Measurements from ENCODE around the gene TECPR1.

Gene TECPR1

DNA sequence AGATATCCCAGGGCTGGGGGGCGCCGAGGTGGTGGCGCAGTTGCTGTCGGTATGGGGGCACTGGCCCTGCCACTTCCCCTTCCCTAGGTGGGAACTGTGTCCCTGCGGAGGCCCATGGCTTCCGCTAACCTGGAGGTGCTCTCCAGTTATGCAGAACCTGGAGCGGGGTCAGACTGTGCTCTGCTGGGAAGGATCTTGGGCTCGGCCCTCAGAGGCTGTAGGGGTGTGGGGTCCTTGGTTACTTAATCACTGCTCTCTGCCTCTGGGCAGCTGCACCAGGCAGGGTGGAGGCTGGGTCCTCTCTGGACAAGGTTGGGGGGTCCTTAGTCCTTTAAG lies 31.8 kb upstream of the TECPR1 start:
- no peak for DNase-seq

DNA sequence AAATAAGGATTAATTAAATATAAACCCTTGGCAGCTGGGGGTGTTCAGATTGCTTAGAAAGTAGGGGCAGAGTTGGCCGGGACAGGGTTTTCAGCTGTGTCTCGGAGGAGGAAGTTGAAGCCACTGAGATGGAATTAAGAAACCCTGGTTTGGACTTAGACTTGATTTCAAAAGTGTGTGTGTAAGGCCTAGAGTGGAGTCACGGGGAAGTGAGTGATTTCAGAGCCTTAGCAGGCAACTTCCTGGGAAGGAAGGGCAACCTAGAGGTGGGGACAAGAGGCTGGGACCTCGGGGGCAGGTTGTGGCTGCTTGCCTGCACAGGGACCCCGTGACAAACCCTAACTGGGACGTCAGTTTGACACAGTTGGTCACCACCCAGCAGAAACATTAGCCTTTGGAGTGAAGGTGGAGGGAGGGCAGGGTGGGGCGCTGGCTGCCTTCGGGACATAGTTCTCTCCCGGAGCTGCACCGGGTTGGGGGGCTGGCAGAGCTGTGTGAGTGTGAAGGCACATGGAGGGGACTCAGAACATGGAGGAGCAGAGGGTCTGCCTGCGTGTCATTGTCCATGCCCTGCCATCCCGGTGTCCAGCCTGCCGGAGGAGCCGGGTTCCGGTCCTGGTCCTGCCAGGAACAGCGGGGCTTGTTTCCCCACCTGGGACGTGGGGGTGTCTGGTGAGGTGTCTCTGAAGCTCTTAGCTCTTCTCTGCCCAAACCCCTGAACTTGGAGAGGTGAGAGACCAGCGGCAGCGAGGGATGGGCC lies 31.3 kb upstream of the TECPR1 start:
- DNase-seq, result peak in 5 of 56 donors; percentile 19 to 24 (median 23)

DNA sequence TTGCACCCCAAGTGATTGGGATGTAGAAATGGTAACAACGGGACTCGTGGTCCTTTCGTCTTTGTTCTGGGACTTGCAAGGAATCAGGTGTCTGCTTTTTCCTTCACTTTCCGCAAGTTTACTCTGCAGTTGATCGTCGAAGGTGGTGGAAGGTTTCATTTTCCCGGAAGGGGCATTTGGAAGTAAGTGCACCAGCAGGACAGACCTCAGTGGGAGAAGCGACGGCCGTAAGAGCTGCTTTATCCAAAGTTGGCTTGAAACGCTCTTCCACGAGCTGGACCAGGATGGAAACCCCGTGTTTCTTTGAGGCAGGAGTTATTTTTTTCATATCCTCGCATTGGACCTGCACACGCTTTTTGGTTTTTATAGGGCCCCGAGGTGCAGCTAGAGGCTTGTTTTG lies 30.7 kb upstream of the TECPR1 start:
- peak in 2 of 56 donors; percentile 17 to 43 for DNase-seq

DNA sequence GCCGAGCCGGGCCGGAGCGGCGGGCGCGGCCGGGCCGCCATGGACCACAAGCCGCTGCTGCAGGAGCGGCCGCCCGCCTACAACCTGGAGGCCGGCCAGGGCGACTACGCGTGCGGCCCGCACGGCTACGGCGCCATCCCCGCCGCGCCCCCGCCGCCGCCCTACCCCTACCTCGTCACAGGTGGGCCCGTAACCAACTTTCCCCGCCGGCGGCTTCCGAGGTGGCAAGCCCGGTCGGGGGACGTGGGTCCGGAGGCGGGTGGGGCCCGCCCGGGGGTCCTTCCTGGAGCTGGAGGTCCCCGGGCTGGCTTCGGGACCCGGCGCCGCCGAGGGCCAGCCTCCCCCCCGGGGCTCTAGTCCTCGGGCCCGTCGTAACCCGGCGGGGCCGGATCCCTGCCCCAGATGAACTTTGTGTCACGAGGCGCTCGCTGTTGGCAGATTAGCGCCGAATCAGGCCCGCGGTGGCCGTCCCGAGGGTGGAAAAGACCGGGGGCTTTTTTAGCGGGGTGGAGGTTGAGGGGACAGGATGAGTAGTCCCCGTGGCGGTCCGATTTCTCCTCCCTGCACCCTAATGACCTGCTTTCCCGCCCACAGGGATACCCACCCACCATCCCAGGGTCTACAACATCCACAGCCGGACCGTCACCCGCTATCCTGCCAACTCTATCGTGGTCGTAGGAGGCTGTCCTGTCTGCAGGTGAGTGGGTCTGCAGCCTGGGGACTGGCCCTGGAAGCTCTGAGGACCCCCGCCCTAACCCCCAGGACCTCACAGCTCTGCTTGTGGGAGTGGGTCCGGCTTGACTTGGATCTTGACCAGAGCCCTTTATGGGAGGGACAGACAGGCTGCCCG lies 29.9 kb upstream of the TECPR1 start:
- DNase-seq, result peak in 22 of 56 donors; percentile 17 to 71 (median 46)

DNA sequence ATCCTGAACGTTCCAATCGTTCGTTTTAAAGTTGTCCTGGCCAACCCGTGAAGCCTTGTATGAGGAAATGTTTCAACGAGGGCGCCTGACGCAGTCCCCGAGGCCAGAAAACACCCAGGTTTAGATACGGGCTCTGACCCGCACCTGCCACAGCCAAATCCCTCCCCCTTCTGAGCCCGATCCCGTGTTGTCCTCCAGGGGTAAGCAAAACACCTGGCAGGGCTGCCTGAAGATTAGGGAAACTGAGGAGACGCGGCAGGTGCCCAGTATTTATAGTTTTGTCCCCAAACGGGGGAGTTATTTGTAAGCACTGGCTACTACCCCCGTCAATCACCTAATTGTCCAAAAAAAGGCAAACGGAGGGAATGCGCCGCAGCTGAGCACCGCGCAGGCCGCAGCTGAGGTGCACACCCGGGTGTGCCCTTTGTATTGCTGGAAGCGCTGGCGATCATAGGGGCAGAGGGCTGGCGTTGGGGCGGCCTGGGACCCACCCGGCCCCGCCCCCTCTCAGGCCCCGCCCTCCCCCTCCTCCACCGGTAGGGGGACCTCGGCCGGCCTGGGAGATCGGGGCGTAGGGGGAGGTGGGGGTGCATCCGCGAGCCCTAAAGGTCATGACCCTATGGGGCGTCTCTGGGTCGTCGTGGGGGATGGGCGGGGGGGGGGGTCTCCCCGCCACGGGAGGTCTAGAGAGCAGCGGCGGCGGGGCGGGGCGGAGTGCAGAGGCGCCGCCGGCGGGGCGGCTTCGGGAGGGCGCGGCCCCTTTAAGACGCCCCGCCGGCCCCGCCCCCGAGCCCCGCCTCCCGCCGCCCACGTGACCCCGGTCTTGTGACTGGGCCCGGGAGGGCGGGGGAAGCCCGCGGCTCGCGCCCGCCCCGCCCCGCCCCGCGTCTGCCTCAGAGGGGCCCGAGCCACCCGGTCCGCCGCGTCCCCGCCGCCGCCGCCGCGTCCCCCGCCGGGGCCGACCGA lies 29.0 kb upstream of the TECPR1 start, which contains the start of gene BRI3:
Gene BRI3, plus strand, starts transcription at position 896 of the 966 bp plus-strand sequence. CDS start 110 bp downstream, outside the sequence.
- DNase-seq, result peak in 55 of 56 donors; percentile 52 to 94 (median 83)

DNA sequence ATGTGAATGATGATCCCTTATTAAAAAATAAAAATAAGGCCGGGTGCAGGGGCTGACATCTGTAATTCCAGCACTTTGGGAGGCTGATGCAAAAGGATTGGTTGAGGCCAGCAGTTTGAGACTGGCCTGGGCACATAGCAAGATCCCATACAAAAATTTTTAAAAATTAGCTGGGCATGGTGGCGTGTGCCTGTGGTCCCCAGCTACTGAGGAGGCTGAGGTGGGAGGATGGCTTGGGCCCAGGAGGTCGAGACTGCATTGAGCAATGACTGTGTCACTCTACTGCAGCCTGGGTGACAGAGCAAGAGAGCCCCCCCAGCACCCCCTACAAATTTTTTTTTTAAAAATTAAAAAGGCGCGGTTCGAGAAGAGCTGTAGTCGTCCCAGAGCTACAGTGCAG lies 28.3 kb upstream of the TECPR1 start:
- no peak for DNase-seq

DNA sequence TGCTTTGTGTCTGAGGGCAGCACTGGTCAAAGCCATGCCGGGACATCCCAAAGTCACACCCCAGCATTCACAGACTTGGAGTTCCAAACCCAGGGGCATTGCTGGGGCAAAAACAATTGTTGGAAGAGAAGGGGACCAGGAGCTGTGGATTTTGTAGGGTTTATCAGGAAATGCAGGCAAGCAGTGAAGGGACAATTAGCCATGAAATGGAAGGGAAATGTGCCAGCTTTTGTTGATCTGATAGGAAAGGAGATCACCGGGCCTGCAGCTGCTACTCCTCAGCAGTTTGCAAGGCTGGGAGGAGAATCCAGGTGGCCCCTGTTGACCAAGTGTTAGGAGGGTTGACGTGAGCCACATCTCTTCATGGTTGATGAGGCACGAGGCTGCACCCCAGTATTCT lies 26.9 kb upstream of the TECPR1 start:
- no peak for DNase-seq

DNA sequence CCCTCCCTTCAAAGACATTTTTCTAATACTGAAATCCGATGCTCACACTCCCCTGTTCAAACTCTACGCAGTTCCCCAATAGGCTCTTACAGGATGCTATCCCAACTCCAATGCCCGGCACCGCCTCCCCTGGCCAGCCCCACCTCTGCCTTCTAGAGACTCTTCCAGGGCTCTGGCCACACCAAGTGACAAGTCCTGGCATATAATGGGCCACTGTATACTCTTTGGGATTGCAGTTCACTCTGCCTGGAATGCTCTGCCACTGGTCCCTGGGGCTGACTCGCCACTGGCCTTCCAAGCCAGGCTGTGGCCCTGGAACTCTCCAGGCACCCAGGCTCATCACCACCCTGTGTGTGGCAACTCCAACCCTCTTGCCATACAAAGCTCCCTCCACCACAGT lies 26.4 kb upstream of the TECPR1 start:
- DNase-seq, result no peak

DNA sequence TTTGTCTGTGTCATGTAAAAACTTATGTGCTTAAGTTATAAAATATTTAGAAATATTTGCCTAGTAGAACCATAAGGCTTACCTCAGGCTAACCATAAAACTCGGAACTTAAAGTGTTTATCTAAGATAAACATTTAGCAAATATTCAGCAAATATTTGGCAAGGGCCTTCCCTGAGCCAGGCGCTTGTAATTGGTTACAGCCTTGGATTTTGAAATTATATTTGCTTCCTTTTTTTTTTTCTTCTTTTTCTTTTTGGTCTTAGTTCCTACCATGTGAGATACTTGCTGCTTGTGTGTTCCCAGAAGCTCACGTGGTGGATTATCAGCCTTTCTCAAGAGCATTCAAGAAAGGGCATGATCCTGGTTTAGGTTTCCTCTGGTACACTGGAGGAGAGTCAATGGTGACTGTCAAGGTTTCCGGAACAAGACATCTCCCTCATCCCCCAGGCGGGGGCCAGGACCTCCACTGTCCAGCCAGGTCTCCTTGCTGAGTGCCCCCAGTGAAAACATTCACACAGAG lies 24.3 kb upstream of the TECPR1 start:
- DNase-seq, result no peak

DNA sequence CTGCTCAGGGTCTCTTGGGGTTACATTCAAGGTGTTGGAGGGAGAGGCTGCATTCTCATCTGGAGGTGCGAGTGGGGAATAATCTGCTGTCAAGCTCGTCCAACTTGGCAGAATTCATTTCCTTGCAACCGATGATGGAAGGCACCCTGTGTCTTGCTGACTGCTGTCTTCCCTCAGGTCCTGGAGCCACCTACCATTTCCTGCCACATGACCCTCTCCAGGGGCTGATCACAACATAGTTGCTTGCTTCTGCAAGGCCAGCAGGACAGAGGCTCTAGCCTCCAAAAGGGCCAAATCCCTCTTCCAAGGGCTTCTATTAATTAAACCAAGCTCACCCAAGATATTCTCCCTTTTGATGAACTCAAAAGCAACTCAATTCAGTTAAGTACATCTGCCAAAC lies 15.3 kb upstream of the TECPR1 start:
- DNase-seq, result no peak

DNA sequence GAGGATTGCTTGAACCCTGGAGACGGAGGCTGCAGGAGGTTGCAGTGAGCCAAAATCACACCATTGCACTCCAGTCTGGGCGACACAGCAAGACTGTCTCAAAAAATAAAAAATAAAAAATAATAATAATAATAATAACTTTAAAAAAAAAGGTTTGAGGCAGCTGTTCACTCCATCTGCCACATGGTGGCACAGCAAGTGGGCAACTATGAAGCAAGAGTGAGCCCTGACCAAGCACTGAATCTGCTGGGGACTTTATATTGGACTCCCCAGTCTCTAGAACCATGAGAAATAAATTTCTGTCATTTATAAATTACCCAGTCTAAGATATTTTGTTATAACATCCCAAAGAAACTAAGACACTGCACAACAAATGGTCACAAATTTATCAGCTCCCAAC lies 14.8 kb upstream of the TECPR1 start:
- no peak for DNase-seq

DNA sequence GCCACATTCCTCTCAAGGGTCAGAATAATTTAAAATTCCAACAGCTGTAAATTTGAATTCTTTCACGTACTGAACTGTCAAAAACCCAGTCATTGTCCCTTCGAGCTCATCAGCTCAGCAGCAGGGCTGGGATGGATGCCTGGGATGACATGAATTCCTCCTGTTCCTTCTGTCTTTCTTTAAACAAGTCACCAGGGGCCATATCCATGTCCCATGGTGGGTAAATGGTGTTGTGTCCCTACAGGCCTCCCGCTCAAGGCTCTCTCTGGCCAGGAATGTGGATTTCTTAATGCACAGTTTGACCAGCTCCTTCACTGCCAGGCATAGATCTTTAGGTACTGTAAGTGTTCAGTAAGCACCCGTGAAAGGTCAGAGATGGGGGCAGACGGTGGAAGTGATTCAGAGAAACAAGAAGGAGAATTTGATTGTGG lies 13.8 kb upstream of the TECPR1 start:
- no peak for DNase-seq

DNA sequence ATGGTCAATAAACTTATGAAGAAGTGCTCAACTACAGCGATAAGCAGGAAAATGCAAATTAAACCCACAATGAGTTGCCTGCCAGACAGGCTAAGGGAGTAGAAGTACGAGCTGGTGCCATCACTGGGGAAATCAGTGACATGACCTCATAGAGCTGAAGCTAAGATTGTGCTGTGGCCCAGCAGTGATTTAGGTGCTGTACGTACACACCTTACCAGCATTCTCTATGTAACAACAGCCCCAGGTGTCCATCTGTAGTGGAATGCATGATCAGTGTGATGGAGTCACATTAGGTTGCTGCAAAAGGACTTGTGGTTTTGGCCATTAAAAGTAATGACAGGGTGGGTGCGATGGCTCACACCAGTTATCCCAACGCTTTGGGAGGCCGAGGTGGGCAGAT lies 5.7 kb upstream of the TECPR1 start:
- DNase-seq, result no peak

DNA sequence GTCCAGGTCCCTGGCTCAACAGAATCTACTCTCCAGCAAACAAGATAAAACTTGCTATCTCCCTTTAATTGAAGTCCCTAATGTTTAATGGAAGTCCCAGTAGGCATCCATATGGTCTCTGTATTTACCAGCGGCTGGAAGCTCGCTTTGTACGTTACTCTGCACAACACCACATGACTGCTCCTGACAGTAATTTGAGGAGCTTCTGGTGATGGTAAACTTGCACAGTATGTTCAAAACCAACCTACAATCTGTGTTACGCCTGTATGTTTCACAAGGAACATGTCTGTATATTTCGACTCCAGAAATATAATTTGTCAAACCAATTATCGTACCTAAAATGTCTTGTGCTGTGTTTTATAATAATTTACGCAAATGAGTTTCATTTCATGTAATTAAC lies 4.4 kb upstream of the TECPR1 start:
- no peak for DNase-seq

DNA sequence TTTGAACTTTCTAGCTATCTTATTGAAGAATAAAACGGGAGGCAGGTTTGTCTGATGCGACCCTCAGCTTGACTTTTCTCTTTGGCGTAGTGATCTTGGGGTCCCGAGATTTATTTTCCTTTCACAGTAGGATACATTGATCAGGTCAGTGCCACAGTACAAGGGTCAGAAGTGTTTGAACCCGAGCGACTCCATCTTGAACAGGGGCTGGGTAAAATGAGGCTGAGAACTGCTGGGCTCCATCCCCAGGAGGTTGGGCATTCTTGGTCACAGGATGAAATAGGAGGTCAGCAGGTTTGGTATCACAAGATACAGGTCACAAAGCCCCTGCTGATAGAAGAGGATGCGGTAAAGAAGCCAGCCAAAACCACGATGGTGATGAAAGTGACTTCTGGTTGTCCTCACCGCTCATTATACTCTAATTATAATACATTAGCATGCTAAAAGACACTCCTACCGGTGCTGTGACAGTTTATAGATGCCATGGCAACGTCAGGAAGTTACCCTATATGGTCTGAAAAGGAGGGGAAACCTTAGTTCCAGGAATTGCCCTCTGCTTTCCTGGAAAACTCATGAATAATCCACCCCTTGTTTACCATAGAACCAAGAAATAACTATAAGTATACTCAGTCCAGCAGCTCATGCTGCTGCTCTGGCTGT lies 3.0 kb upstream of the TECPR1 start:
- DNase-seq, result no peak

DNA sequence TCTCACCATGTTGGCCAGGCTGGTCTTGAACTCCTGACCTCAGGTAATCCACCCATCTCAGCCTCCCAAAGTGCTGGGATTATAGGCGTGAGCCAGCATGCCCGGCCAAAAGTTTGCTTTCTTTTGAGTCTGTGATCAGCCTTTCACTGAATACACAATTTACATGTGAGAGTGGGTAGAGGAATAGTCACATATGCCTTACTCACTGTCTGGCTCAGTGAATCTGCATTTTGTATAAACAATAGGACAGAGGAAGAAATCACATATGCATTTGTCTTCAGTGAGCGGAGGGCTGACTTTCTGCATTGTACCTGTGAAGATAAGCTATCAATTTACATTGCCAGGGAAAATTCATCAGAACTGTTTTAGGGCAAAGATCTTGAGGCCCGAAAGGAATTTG lies 2.5 kb upstream of the TECPR1 start:
- DNase-seq, result no peak

DNA sequence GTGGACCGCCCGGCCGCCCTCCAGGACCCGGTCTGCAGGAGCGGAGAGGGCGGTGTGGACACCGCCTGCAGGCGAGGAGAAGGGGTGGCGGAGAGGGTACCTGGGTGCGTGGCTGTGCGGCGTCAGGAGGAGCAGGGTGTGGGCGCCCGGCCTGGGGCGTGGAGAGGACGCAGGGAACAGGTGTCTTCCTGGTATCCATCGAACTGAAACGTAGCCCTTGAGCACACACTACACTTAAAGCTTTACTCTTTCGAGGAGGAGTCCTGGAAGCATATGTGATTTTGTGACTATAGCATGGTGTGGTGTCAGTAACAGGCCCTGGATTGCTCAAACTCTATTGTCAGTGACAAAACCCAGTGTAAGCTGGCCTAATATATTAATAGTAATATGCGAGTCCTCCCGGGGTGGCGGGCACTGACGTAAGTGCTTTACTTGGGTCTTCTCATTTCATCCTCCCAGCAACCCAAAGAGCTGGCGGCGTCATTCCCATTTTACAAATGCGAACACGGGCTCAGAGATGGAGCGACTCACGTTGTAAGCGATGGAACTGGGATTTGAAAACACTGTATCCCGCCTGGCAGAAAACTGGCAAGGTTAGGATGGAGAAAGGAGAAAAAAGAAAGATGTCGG lies 508 bp upstream of the TECPR1 start:
- DNase-seq, result peak in 2 of 56 donors; percentile 5 to 10

DNA sequence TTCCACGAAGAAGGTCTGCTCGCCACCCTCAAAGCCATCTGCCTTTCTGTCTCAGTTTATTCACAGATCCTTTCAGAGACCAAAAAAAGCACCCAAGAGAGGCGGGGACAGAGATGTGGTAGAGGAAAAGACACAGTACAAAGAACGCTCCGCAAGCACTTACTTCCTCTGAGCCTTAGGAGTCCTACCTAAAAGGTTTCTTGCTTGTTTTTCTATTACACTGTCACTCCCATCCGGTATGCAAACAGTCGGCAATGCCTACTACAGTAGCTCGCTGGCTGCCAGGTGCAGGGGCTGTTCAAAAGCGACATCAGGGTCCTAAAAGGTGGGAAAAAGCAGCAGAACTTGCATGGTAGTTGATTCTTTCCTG lies 816 bp downstream of the TECPR1 start:
- peak in 3 of 56 donors; percentile 7 to 38 (median 21) for DNase-seq

DNA sequence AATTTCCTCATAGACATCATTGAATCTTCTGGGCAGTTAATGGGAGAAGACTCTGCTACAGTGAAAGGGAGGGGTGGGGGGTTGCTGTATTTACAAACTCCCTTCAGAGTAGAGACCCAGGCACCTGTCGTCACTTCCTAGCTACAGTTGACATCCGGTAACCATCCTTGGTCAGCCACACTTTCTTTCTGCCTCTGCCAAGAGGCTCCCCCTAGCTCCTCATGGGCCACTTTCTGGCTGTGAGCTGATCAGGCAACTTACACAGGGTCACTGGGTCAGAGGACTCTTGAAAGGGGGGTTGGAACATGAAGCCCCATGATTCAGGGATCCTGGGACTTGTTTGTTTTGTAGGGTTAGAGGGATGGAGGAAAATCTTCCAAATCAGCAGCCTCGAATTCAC lies 1.2 kb downstream of the TECPR1 start:
- DNase-seq, result no peak

DNA sequence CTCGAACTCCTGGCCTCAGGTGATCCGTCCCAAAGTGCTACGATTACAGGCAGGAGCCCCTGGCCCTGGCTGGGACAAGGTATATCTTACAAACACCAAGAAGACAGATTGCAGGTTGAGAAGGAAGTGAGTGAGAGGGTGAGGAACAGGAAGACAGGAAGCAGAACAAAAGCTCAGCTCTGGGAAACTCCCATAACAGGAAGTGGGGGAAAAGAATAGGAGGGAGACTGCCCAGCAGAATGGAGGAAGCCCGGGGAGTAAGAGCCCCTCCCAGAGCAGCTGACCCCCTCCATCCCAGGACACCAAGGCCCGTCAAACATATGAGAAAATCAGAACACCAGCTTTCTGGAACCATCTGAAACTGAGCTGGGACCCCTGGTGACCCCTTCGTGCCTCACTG lies 2.9 kb downstream of the TECPR1 start:
- no peak for DNase-seq

All from amygdala (tissue), 56 donors.